GM12874 (cell line): ENCODE results near the gene CNTN6.

Experiments used
- CTCF ChIP-seq: IDR thresholded peaks from 2 replicates; pipeline ENCODE4 v1.5.1; 2011; ENCODE audit warnings: low read depth, mild to moderate bottlenecking, control low read depth, low read length, moderate library complexity; ENCODE audit not compliant: insufficient read depth

The CNTN6 gene

DNA sequence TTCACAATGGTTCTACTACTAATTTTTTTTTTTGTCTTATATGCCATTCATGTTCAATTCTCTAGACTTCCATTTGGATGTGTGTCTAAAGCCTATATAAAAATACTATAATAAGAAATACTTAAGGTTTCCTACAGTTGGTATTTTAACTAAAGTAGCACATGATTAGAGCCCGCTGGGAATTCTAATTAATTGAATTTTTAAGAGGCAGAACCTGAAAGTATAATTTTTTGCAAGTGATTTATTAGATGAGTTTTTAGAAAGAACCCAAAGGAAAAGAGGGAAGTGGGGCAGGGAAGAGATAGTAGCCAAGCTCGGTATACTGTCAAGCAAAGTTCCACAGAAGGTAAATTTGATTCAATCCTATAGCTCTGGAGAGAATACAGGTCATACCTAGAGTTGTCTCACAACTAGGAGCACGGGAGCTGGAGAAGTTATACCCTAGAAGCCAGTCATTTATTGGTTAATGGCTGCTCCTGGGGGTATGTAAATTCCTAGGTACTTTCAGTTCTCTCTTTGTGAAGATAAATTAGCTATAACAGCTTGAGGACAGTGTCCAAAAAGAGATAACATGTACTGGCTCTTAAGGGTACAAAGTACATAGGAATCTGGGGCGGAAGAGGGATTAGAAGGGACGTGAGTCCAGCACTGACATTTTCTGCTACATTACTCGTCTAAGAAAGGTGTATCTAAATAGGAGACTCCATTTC lies 225.6 kb downstream of the CNTN6 start:
- TF ChIP-seq CTCF: no peak

DNA sequence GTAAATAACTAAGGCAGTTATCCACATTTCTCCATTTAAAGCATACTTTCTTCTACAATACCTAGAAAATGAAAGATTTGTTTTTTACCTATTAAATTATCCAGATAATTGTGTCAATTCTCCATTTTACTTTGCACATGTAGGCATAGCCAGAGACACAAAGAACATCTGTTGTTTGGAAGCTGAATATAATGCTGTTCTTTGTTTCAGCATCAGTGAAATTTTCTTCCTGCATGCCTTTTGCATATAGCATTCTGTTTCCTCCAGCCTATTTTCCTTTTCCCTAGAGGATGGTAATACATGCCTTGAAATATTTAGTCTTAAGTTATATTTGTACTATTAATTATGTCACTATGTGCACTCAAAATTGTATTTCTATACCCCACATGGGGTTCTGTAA lies 233.7 kb downstream of the CNTN6 start:
- TF ChIP-seq CTCF: no peak

- TF ChIP-seq CTCF: no peak
These were observed 237.3 kb downstream of the CNTN6 start for GRCh38 chr3:1330107-1330506.

DNA sequence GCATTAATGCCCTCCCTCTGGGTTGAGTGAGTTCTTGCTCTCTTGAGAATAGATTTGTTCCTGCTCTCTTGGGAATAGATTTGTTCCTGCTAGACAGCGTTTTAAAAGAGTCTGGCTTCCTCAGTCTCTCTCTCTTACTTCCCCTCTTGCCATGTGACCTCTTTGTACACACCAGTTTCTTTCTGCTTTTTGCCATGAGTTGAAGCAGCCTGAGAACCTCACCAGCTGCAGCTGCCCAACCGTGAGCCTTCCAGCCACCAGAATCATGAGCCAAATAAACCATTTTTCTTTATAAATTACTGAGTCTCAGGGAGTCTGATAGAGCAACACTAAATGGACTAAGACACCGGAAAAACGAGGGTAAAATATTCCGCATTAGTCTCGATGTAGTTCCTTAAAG lies 253.6 kb downstream of the CNTN6 start:
- TF ChIP-seq CTCF: no peak

DNA sequence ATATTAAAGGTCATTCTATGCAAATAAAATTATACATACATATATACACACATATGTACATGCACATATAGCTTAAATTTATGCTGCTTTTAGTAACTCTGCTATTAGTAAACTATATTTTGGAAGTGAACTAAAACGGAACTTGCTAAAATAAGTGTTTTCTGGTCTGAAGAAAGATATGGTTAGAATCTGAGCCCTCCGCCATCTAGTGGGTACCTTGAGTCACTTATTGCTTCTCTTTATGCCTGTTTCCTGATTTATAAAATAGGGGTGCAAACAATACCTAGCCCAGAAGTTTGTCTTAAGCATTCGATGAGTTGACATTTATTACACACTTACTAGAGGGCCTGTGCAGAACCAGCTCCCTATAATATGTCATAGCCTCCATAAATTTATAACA lies 255.7 kb downstream of the CNTN6 start:
- no peak for TF ChIP-seq CTCF

DNA sequence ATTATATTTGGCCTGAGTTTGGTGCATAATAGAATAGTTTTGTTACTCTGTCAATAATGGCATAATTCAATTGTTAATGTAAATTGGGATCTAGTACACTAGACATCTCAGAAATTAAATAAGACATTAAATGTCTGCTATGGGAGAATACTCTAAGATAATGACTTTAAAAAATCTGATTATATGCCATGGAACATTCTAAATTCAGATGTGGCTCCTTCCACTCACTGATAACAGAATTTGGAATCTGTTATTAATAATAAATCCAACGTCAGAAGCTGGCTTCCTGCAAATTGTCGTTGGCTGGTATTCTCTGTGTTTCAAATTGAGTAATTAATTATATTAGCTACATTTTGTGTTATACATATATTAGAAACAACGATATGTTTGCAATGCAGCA lies 258.1 kb downstream of the CNTN6 start:
- no peak for TF ChIP-seq CTCF

- TF ChIP-seq CTCF: no peak
These were observed 262.9 kb downstream of the CNTN6 start for GRCh38 chr3:1355691-1356090.
